OCI-LY1 (cell line): ENCODE data around the gene GALNT18.

Experiments
- H2AFZ ChIP-seq: fragments of 200-600 bp; sonication (generic), shearing (Covaris generic); 2 replicates; pipeline ENCODE4 v1.6.0; 2014; ENCODE audit warnings: antibody characterized with exemption, mild to moderate bottlenecking, low read length
- H3F3A ChIP-seq: fragments of 200-600 bp; sonication (generic), shearing (Covaris generic); 2 replicates; pipeline ENCODE4 v1.6.0; 2014; ENCODE audit warnings: mild to moderate bottlenecking, antibody characterized with exemption, low read length, moderate library complexity; ENCODE audit not compliant: insufficient read depth
- H3K27ac ChIP-seq: fragments of 200-600 bp; sonication (generic); 2 replicates; pipeline ENCODE4 v1.5.1; 2014; ENCODE audit warnings: low read length, mixed run types, mild to moderate bottlenecking, low read depth; ENCODE audit not compliant: poor library complexity, severe bottlenecking
- H3K27me3 ChIP-seq: fragments of 200-600 bp; sonication (generic); 2 replicates; pipeline ENCODE4 v1.6.0; 2014; ENCODE audit warnings: antibody characterized with exemption, mild to moderate bottlenecking, low read length, moderate library complexity; ENCODE audit not compliant: insufficient read depth
- H3K36me3 ChIP-seq: fragments of 200-600 bp; sonication (generic); 2 replicates; pipeline ENCODE4 v1.6.1; 2014; ENCODE audit warnings: mild to moderate bottlenecking, antibody characterized with exemption, low read length, moderate library complexity, mixed read lengths; ENCODE audit not compliant: insufficient read depth
- H3K4me1 ChIP-seq: fragments of 200-600 bp; sonication (generic); 2 replicates; pipeline ENCODE4 v1.5.1; 2014; ENCODE audit warnings: mild to moderate bottlenecking, low read length, moderate library complexity; ENCODE audit not compliant: insufficient read depth, severe bottlenecking
- H3K4me2 ChIP-seq: fragments of 200-600 bp; sonication (generic), shearing (Covaris generic); 2 replicates; pipeline ENCODE4 v1.6.1; 2014; ENCODE audit warnings: low read length
- H3K4me3 ChIP-seq: fragments of 200-600 bp; sonication (generic); 2 replicates; pipeline ENCODE4 v1.5.1; 2014; ENCODE audit warnings: low read length, low read depth, mild to moderate bottlenecking, mixed read lengths; ENCODE audit not compliant: poor library complexity, severe bottlenecking
- H3K79me2 ChIP-seq: fragments of 200-600 bp; shearing (Covaris generic); 2 replicates; pipeline ENCODE4 v1.6.1; 2016; ENCODE audit warnings: mixed run types, low read length, mixed read lengths; ENCODE audit not compliant: insufficient read depth
- H3K9ac ChIP-seq: fragments of 200-600 bp; sonication (generic), shearing (Covaris generic); 2 replicates; pipeline ENCODE4 v1.6.1; 2014; ENCODE audit warnings: mild to moderate bottlenecking, low read length, mixed read lengths
- H3K9me2 ChIP-seq: fragments of 200-600 bp; sonication (generic), shearing (Covaris generic); 2 replicates; pipeline ENCODE4 v1.6.1; 2014; ENCODE audit warnings: low read depth, mild to moderate bottlenecking, low read length, mixed read lengths
- H3K9me3 ChIP-seq: fragments of 200-600 bp; shearing (Covaris generic); 2 replicates; pipeline ENCODE4 v1.6.1; 2014; ENCODE audit warnings: low read length, mixed read lengths
- H4K20me1 ChIP-seq: fragments of 200-600 bp; sonication (generic), shearing (Covaris generic); 2 replicates; pipeline ENCODE4 v1.6.0; 2016; ENCODE audit warnings: mild to moderate bottlenecking, low read length; ENCODE audit not compliant: insufficient read depth
- EZH2 ChIP-seq: fragments of 200-600 bp; sonication (generic), shearing (Covaris generic); IDR thresholded peaks from 2 replicates; pipeline ENCODE4 v1.8.0; 2017; ENCODE audit warnings: borderline replicate concordance, mixed run types, mild to moderate bottlenecking, antibody characterized with exemption, low read length, moderate library complexity, mixed read lengths
- TF ChIP-seq, protein P1 (sequence below): fragments of 200-600 bp; sonication (generic), shearing (Covaris generic); IDR thresholded peaks from 2 replicates; pipeline ENCODE4 v1.5.1; 2017; ENCODE audit warnings: mild to moderate bottlenecking, antibody characterized with exemption, low read length, moderate library complexity, mixed read lengths

Gene GALNT18

DNA sequence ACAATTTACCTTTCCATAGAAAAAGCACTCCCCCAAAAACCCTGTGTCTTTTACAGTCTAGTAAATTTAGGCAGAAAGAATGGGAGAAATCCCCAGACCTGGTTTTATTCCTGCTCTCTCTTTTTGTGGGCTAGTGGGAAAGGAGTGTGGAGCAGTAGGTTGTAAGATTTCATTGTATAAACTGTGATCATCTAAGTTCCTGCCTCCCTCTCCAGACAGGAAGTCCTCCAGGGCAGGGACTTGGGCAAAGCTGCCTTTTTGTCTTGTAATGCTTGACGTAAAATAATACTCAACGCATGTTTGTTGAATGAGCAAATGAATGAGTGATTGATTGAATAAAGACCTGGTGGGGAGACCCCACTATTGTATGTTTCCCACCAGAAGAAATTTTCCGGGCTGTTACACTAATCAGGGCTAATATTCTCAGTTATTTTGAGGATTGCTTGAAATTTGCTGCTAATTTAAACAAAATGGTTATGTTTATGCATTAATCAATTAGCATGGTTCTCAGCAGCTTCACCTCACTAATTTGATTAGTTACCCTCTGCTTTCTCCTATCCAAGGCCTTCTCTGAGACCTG is 305.1 kb downstream of the GALNT18 start:
- H3K9ac ChIP-seq: no peak overlapping the region
- no peaks in the 10 kb centered on the region for H3F3A ChIP-seq
- H3K4me3 ChIP-seq: no peak overlapping the region
- H2AFZ ChIP-seq: no peak overlapping the region
- no peaks in the 10 kb centered on the region for H3K4me1 ChIP-seq
- no peaks in the 10 kb centered on the region for H3K9me2 ChIP-seq
- H4K20me1 ChIP-seq: no peaks in the 10 kb centered on the region
- H3K27ac ChIP-seq: no peak overlapping the region
- H3K4me2 ChIP-seq: no peak overlapping the region
- no peaks in the 10 kb centered on the region for H3K9me3 ChIP-seq
- no peaks in the 10 kb centered on the region for H3K36me3 ChIP-seq
- no peak for TF ChIP-seq EZH2
- TF ChIP-seq, protein P1, sequence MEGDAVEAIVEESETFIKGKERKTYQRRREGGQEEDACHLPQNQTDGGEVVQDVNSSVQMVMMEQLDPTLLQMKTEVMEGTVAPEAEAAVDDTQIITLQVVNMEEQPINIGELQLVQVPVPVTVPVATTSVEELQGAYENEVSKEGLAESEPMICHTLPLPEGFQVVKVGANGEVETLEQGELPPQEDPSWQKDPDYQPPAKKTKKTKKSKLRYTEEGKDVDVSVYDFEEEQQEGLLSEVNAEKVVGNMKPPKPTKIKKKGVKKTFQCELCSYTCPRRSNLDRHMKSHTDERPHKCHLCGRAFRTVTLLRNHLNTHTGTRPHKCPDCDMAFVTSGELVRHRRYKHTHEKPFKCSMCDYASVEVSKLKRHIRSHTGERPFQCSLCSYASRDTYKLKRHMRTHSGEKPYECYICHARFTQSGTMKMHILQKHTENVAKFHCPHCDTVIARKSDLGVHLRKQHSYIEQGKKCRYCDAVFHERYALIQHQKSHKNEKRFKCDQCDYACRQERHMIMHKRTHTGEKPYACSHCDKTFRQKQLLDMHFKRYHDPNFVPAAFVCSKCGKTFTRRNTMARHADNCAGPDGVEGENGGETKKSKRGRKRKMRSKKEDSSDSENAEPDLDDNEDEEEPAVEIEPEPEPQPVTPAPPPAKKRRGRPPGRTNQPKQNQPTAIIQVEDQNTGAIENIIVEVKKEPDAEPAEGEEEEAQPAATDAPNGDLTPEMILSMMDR: no peak
- no peaks in the 10 kb centered on the region for H3K79me2 ChIP-seq
- H3K27me3 ChIP-seq: 0 out of 2 replicates have a peak, but pooled peaks cover 5% of the 10 kb centered on the region

GRCh38 chr11:11313902-11314692 is 307.7 kb downstream of the GALNT18 start:
- Histone ChIP-seq H3K4me1 (no peaks in the 10 kb centered on the region), H3F3A (no peaks in the 10 kb centered on the region), H2AFZ (no peak overlapping the region), H3K4me2 (no peak overlapping the region), H3K27me3 (0 out of 2 replicates have a peak, but pooled peaks cover 5% of the 10 kb centered on the region), H4K20me1 (no peaks in the 10 kb centered on the region), H3K9ac (no peak overlapping the region), H3K27ac (no peak overlapping the region), H3K4me3 (no peak overlapping the region), H3K36me3 (no peaks in the 10 kb centered on the region), H3K9me3 (no peaks in the 10 kb centered on the region), H3K9me2 (no peaks in the 10 kb centered on the region), H3K79me2 (no peaks in the 10 kb centered on the region)
- TF ChIP-seq EZH2: no peak
- TF ChIP-seq, protein P1: no peak

- Histone ChIP-seq H3K9me2 (no peaks in the 10 kb centered on the region), H3K27me3 (0 out of 2 replicates have a peak, but pooled peaks cover 5% of the 10 kb centered on the region), H3K36me3 (no peaks in the 10 kb centered on the region), H4K20me1 (no peaks in the 10 kb centered on the region), H3K27ac (no peak overlapping the region), H3K79me2 (no peaks in the 10 kb centered on the region), H3K4me2 (no peak overlapping the region), H3K9ac (no peak overlapping the region), H3K4me1 (no peaks in the 10 kb centered on the region), H3F3A (no peaks in the 10 kb centered on the region), H3K9me3 (no peaks in the 10 kb centered on the region), H2AFZ (no peak overlapping the region), H3K4me3 (no peak overlapping the region)
- TF ChIP-seq, protein P1: no peak
- TF ChIP-seq EZH2: no peak
Measured at GRCh38 chr11:11313426-11313825, 308.4 kb downstream of the GALNT18 start.
